ENCODE data around the gene PNPLA6. TPM values are rescaled to one million over a fixed set of nuclear protein-coding genes. Genes with fewer than 3 reads are reported as not detected.

PNPLA6 gene
- total RNA-seq, 1 experiment from 2014 or later, result 176 TPM

DNA sequence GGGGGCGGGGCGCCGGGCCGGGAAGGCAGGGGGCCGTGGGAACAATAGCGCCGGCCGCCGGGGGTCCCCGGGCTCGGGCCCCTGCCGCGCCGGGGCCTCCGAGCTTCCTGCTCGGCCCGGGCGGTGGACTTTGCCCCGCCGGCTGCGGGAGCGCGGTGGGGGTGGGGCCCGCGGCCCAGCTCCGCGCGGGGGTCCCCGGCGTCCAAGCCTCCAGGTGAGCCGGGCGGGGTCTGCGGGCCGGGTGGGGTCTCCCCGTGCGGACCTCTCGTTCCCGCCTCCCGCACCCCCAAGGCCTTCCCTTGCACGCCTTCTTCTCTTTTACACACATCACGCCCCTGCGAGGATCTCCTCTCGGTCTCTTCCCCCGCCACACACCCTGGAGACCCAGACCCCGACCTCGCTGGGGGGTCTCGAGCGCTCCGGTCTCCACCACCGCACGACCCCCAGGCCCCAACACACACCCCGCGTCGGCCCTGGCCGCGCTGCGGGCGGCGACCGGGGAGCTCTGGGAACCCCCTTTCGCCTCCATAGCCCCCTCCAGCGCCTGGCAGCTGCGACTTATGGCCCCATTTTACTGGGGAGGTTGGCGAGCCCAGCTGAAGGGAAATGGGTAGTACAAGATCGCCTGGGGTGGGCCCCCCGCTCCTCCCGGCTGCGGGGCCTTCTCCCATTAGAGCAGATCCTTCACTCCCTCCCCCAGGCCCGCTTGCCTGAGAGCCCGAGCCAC is 60.9 kb downstream of the PNPLA6 start:
- ATAC-seq (no peak), DNase-seq (ENCODE audit: low read depth, low spot score) (no peak)
- TF ChIP-seq REST (IDR thresholded peaks at IDR 0.05; ENCODE audit: insufficient read depth in 1 of 2, low read depth in 2 of 2, low read length in 1 of 2), result no peak
- TF ChIP-seq CTCF (IDR thresholded peaks at IDR 0.05), result no peak
- no peak for TF ChIP-seq POLR2AphosphoS5 (IDR thresholded peaks at IDR 0.05; ENCODE audit: low read depth, low read length)
- no peak for TF ChIP-seq TCF7L2 (IDR thresholded peaks at IDR 0.05; ENCODE audit: low read depth, low read length)
- TF ChIP-seq SIN3A (IDR thresholded peaks at IDR 0.05; ENCODE audit: borderline replicate concordance, insufficient read depth, low read depth, low read length), result no peak
- H3K9me3 ChIP-seq (ENCODE audit: control insufficient read depth, insufficient read depth, low read depth, low read length), result no peaks in the 10 kb centered on the region
- POLR2A ChIA-PET, result no interaction called here
- no peaks in the 10 kb centered on the region for H3K27me3 ChIP-seq (ENCODE audit: control insufficient read depth, insufficient read depth, low read length)
- no peaks in the 10 kb centered on the region; the same call in 1 of the 2 replicates for H3K36me3 ChIP-seq (ENCODE audit: control insufficient read depth, insufficient read depth, low read length)
- H3K27ac ChIP-seq (ENCODE audit: low read length), result no peak overlapping the region
- H3K4me3 ChIP-seq (ENCODE audit: low read depth in 2 of 2, low read length in 2 of 2), result peak overlapping the region; percentile 15 to 23; a peak in 3 of 4 replicates
- CTCF ChIA-PET, result interaction anchor here (0.6 to 1.3 kb wide), 2 partner anchors 10 to 28 kb away, joined by 4 read pairs; no protein-coding TSS in a partner anchor
- H3K4me1 ChIP-seq (ENCODE audit: control insufficient read depth, insufficient read depth, low read length), result no peaks in the 10 kb centered on the region
- no TSS peak for BruUV-seq (replicated peaks)
- intact Hi-C loops (cut with micrococcal nuclease; ENCODE audit: unreplicated experiment) (no loop called here), in situ Hi-C loops (cut with HindIII; ENCODE audit: low pct_unique_long_range_greater_than_20kb, low sequenced_read_pairs) (no loop called here)

- Histone ChIP-seq H3K27ac (ENCODE audit: low read length) (no peak overlapping the region), H3K27me3 (ENCODE audit: control insufficient read depth, insufficient read depth, low read length) (no peaks in the 10 kb centered on the region), H3K4me3 (ENCODE audit: low read depth in 2 of 2, low read length in 2 of 2) (no peak overlapping the region), H3K4me1 (ENCODE audit: control insufficient read depth, insufficient read depth, low read length) (no peaks in the 10 kb centered on the region), H3K36me3 (ENCODE audit: control insufficient read depth, insufficient read depth, low read length) (no peaks in the 10 kb centered on the region; the same call in 1 of the 2 replicates), H3K9me3 (ENCODE audit: control insufficient read depth, insufficient read depth, low read depth, low read length) (no peaks in the 10 kb centered on the region)
- ChIA-PET CTCF (no interaction called here), POLR2A (no interaction called here)
- no peak for ATAC-seq
- intact Hi-C loops (cut with micrococcal nuclease; ENCODE audit: unreplicated experiment) (no loop called here), in situ Hi-C loops (cut with HindIII; ENCODE audit: low pct_unique_long_range_greater_than_20kb, low sequenced_read_pairs) (no loop called here)
- DNase-seq (ENCODE audit: low read depth, low spot score), result no peak
- no TSS peak for BruUV-seq (replicated peaks)
- TF ChIP-seq REST (IDR thresholded peaks at IDR 0.05; ENCODE audit: insufficient read depth in 1 of 2, low read depth in 2 of 2, low read length in 1 of 2), result no peak
These were observed 62.2 kb downstream of the PNPLA6 start for GRCh38 chr19:7597689-7598088.

All from Panc1 (cell line).